PC-9 (cell line): ENCODE measurements around the gene OR6Q1. TPM values are rescaled to one million over a fixed set of nuclear protein-coding genes. Genes with fewer than 3 reads are reported as not detected.

Source experiments
- BruUV-seq: library from RNA; stranded (reverse); fragments of 400-500 nt; replicated peaks from 2 replicates; lab custom pipeline; 2021; lab: Mats Ljungman, UMichigan
- CTCF ChIA-PET: fragments of 300-600 bp; sonication (Branson Sonifier 250); formaldehyde crosslinking; loops from one replicate; lab custom pipeline; 2022; ENCODE audit warnings: antibody characterized with exemption; lab: Charles Lee
- POLR2A ChIA-PET: fragments of 300-600 bp; sonication (Branson Sonifier 250); formaldehyde crosslinking; loops from one replicate; lab custom pipeline; 2022; ENCODE audit warnings: antibody characterized with exemption; ENCODE audit not compliant: unreplicated experiment; lab: Charles Lee
- DNase-seq, 2 experiments: peaks; one replicate each; pipeline versions ENCODE4 v3.0.0 to v3.0.0-alpha.2; 2015 to 2022; ENCODE audit warnings: mixed read lengths in 1 of 2
- H2AFZ ChIP-seq: fragments of 200-600 bp; sonication (generic); 2 replicates; pipeline ENCODE4 v1.8.1; 2017; ENCODE audit warnings: antibody characterized with exemption
- H3F3A ChIP-seq: fragments of 200-600 bp; sonication (generic); 2 replicates; pipeline ENCODE4 v1.8.1; 2017; ENCODE audit warnings: antibody characterized with exemption, mild to moderate bottlenecking, low read depth; ENCODE audit not compliant: insufficient read depth
- H3K27ac ChIP-seq: fragments of 200-600 bp; sonication (generic); 2 replicates; pipeline ENCODE4 v1.6.1; 2016; ENCODE audit warnings: mixed run types
- H3K27me3 ChIP-seq: fragments of 200-600 bp; sonication (generic); 2 replicates; pipeline ENCODE4 v1.6.1; 2016; ENCODE audit warnings: low read depth, mixed run types; ENCODE audit not compliant: insufficient read depth
- H3K36me3 ChIP-seq: fragments of 200-600 bp; sonication (generic); 2 replicates; pipeline ENCODE4 v1.6.1; 2016; ENCODE audit warnings: low read depth, mixed run types
- H3K4me1 ChIP-seq: fragments of 200-600 bp; sonication (generic); replicated peaks from 2 replicates; pipeline ENCODE4 v1.6.1; 2016; ENCODE audit warnings: mixed run types; ENCODE audit not compliant: insufficient read depth
- H3K4me2 ChIP-seq: fragments of 200-600 bp; sonication (generic); 2 replicates; pipeline ENCODE4 v1.6.1; 2017; ENCODE audit warnings: mixed run types
- H3K4me3 ChIP-seq: fragments of 200-600 bp; sonication (generic); 2 replicates; pipeline ENCODE4 v1.6.1; 2016; ENCODE audit warnings: mixed run types
- H3K79me2 ChIP-seq: fragments of 200-600 bp; sonication (generic); 2 replicates; pipeline ENCODE4 v1.6.1; 2017; ENCODE audit warnings: low read depth, mixed run types
- H3K9me2 ChIP-seq: fragments of 200-600 bp; sonication (generic); 2 replicates; pipeline ENCODE4 v1.8.1; 2017; ENCODE audit warnings: mild to moderate bottlenecking; ENCODE audit not compliant: insufficient read depth
- H3K9me3 ChIP-seq: fragments of 200-600 bp; sonication (generic); 2 replicates; pipeline ENCODE4 v1.8.1; 2016; ENCODE audit warnings: low read depth; ENCODE audit not compliant: insufficient read depth
- H4K20me1 ChIP-seq: fragments of 200-600 bp; sonication (generic); 2 replicates; pipeline ENCODE4 v1.8.1; 2017; ENCODE audit not compliant: insufficient read depth
- EZH2 ChIP-seq: fragments of 200-600 bp; sonication (generic); IDR thresholded peaks from 2 replicates; pipeline ENCODE4 v1.8.0; 2017; ENCODE audit warnings: antibody characterized with exemption, low read depth
- intact Hi-C: fragments of 100-400 bp; cut with micrococcal nuclease; formaldehyde crosslinking; loops from one replicate; pipeline ENCODE4 v1.10.0; 2022; ENCODE audit not compliant: unreplicated experiment
- total RNA-seq: library from RNA; stranded (reverse); gene quantifications from 2 replicates; pipeline ENCODE4 v1.2.3, GENCODE V29; 2021
- TF ChIP-seq, protein P1 (sequence below): fragments of 200-600 bp; sonication (generic); conservative IDR thresholded peaks from 2 replicates; pipeline ENCODE4 v1.6.1; 2017; ENCODE audit warnings: mixed run types, antibody characterized with exemption, mild to moderate bottlenecking, moderate library complexity

The OR6Q1 gene
- total RNA-seq, 1 experiment from 2014 or later = not detected

DNA sequence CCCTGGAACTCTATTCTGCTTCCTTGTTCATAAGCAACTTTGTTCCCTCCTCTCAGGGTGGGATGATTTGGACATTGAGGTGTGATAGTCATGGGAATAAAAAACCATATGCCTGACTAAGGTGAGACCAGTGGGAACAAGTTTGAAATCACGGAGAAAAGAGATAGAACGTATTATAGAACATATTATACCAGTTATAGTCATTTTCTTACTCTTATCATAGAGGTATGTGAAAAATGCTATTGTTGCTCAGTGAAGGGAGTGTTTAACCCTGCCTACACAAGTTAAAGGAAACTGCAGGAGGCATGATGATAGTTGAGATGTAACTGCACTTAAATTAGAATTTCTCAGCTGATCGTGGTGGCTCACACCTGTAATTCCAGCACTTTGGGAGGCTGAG lies 15.5 kb downstream of the OR6Q1 start:
- H3F3A ChIP-seq = no peaks in the 10 kb centered on the region
- H3K9me3 ChIP-seq = no peaks in the 10 kb centered on the region
- BruUV-seq = no TSS peak
- H2AFZ ChIP-seq = no peak overlapping the region
- H3K9me2 ChIP-seq = no peaks in the 10 kb centered on the region
- peaks cover 21% of the 10 kb centered on the region for H3K27me3 ChIP-seq
- no peak overlapping the region for H3K4me2 ChIP-seq
- TF ChIP-seq, protein P1, sequence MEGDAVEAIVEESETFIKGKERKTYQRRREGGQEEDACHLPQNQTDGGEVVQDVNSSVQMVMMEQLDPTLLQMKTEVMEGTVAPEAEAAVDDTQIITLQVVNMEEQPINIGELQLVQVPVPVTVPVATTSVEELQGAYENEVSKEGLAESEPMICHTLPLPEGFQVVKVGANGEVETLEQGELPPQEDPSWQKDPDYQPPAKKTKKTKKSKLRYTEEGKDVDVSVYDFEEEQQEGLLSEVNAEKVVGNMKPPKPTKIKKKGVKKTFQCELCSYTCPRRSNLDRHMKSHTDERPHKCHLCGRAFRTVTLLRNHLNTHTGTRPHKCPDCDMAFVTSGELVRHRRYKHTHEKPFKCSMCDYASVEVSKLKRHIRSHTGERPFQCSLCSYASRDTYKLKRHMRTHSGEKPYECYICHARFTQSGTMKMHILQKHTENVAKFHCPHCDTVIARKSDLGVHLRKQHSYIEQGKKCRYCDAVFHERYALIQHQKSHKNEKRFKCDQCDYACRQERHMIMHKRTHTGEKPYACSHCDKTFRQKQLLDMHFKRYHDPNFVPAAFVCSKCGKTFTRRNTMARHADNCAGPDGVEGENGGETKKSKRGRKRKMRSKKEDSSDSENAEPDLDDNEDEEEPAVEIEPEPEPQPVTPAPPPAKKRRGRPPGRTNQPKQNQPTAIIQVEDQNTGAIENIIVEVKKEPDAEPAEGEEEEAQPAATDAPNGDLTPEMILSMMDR = no peak
- TF ChIP-seq EZH2 = no peak
- no peaks in the 10 kb centered on the region for H3K36me3 ChIP-seq
- no peak overlapping the region for H3K4me3 ChIP-seq
- H4K20me1 ChIP-seq = no peaks in the 10 kb centered on the region
- intact Hi-C loops = no loop called here
- CTCF ChIA-PET = no interaction called here
- no peak for DNase-seq
- no peak overlapping the region for H3K27ac ChIP-seq
- POLR2A ChIA-PET = no interaction called here
- H3K79me2 ChIP-seq = no peaks in the 10 kb centered on the region
- H3K4me1 ChIP-seq = no peaks in the 10 kb centered on the region

DNA sequence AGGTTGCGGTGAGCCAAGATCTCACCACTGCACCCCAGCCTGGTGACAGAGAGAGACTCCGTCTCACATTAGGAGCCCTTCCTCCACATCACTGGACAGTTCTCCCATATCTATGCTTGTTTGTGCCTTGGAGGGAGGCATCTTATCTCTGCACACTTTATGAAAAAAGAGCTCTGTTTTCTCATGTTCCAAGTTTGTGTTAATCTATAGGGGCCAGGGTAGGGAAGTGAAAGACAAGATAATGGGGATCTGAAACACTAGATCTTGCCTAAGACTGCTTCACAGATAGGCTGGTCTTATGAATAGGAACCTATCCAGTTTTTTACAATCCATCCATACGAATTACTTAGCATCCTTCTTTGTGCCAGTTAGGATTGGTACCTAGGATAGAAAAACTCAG lies 17.1 kb downstream of the OR6Q1 start:
- no peaks in the 10 kb centered on the region for H3F3A ChIP-seq
- no peak overlapping the region for H3K4me2 ChIP-seq
- no peaks in the 10 kb centered on the region for H3K79me2 ChIP-seq
- ChIA-PET CTCF (no interaction called here), POLR2A (interaction anchor here (0.5 kb wide), 1 partner anchor 10 kb away, joined by 5 read pairs; no protein-coding TSS in a partner anchor)
- H3K27ac ChIP-seq = no peak overlapping the region
- no peaks in the 10 kb centered on the region for H3K36me3 ChIP-seq
- TF ChIP-seq, protein P1 = no peak
- TF ChIP-seq EZH2 = no peak
- H4K20me1 ChIP-seq = no peaks in the 10 kb centered on the region
- no peaks in the 10 kb centered on the region for H3K9me2 ChIP-seq
- no peaks in the 10 kb centered on the region for H3K9me3 ChIP-seq
- DNase-seq = no peak
- no peak overlapping the region for H3K4me3 ChIP-seq
- no TSS peak for BruUV-seq
- H2AFZ ChIP-seq = no peak overlapping the region
- intact Hi-C loops = no loop called here
- no peaks in the 10 kb centered on the region for H3K4me1 ChIP-seq
- H3K27me3 ChIP-seq = peaks cover 21% of the 10 kb centered on the region

DNA sequence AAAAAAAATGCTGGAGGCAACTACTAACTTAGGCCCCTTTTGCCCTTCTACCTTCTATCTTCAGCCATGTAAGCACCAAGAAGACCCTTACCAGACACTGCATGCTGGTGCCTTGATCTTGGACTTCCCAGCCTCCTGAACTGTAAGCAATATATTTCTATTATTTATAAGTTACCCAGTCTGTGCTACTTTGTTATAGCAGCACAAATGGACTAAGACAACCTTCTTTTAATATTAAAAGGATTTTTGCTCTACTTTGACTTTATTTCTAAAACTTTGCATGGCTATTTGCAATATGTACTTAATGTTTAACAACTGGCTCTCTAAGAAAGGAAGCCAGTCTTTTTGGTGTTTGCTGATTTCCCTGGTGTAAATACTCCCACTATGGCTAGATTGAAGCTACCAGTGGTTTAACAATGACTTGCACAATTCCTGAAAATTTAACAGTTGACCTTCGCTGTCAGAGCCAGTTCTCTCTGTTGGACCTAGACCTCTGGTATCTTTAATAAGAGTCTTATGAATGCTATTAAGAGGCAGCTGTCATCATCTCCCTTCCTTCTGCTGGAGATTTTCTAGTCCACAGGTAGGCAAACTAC lies 25.2 kb downstream of the OR6Q1 start:
- Histone ChIP-seq H3K9me3 (no peaks in the 10 kb centered on the region), H2AFZ (no peak overlapping the region), H3K36me3 (no peaks in the 10 kb centered on the region), H3K27ac (no peak overlapping the region), H3K4me1 (no peaks in the 10 kb centered on the region), H3F3A (no peaks in the 10 kb centered on the region), H3K4me3 (no peak overlapping the region), H3K9me2 (no peaks in the 10 kb centered on the region), H3K27me3 (no peaks in the 10 kb centered on the region), H3K4me2 (no peak overlapping the region), H4K20me1 (no peaks in the 10 kb centered on the region), H3K79me2 (no peaks in the 10 kb centered on the region)
- DNase-seq = no peak
- BruUV-seq = no TSS peak
- POLR2A ChIA-PET = no interaction called here
- CTCF ChIA-PET = no interaction called here
- intact Hi-C loops = no loop called here
- TF ChIP-seq EZH2 = no peak
- TF ChIP-seq, protein P1 = no peak
